Kidney (tissue), 14 donors: ENCODE data around the gene NCK1. TPM values are rescaled to one million over a fixed set of nuclear protein-coding genes. Genes with fewer than 3 reads are reported as not detected.
"Not testable (repeated sequence)": the region's sequence is repeated elsewhere in the genome, so short reads cannot be mapped to it uniquely, and the experiment has no call there.

Experiments
- DNase-seq, 5 donors: peaks; one replicate each; pipeline ENCODE4 v3.0.0-alpha.2; 2013 to 2020
- FAIRE-seq: peaks from 2 replicates; lab custom pipeline; 2012; peaks lifted over from hg19 to GRCh38; lab: Jason Lieb, UNC
- H3K27ac ChIP-seq, 2 donors: one replicate each; pipeline ENCODE4 v1.7.0; 2013; ENCODE audit warnings: low read depth in 2 of 2, low read length in 2 of 2, inconsistent platforms in 1 of 2
- H3K27me3 ChIP-seq: one replicate; pipeline ENCODE4 v1.7.1; 2013; ENCODE audit warnings: low read length, inconsistent platforms; ENCODE audit not compliant: control insufficient read depth, insufficient read depth
- H3K36me3 ChIP-seq, 3 donors: one replicate each; pipeline versions ENCODE4 v1.7.0 to v1.7.1; 2013; ENCODE audit warnings: low read length in 3 of 3, control low read depth in 1 of 3, inconsistent platforms in 1 of 3; ENCODE audit not compliant: insufficient read depth in 3 of 3, control insufficient read depth in 2 of 3
- H3K4me1 ChIP-seq, 3 donors: one replicate each; pipeline versions ENCODE4 v1.7.0 to v1.7.1; 2013; ENCODE audit warnings: low read length in 3 of 3, inconsistent platforms in 1 of 3, low read depth in 1 of 3; ENCODE audit not compliant: control insufficient read depth in 2 of 3, insufficient read depth in 2 of 3
- H3K4me3 ChIP-seq, 3 donors: one replicate each; pipeline versions ENCODE4 v1.7.0 to v1.8.1; 2013; ENCODE audit warnings: low read length in 3 of 3, control low read depth in 1 of 3, inconsistent platforms in 1 of 3
- H3K9ac ChIP-seq, 3 donors: one replicate each; pipeline versions ENCODE4 v1.7.0 to v1.7.1; 2013; ENCODE audit warnings: low read length in 3 of 3, control low read depth in 1 of 3, inconsistent platforms in 1 of 3
- H3K9me3 ChIP-seq, 3 donors: one replicate each; pipeline versions ENCODE4 v1.7.0 to v1.7.1; 2013; ENCODE audit warnings: low read length in 3 of 3, control low read depth in 1 of 3, inconsistent platforms in 1 of 3; ENCODE audit not compliant: control insufficient read depth in 2 of 3, insufficient read depth in 1 of 3
- intact Hi-C: fragments of 100-400 bp; cut with DNase I; formaldehyde crosslinking; loops from one replicate; pipeline ENCODE4 v1.11.1; 2022
- polyA plus RNA-seq: library from polyadenylated mRNA; stranded (reverse); fragments of 350-450 nt; fragmentation: Illumina TruSeq; extraction: RNeasy Lipid Tissue Mini Kit (QIAGEN cat#74804); gene quantifications from one replicate; pipeline ENCODE4 v1.2.3, GENCODE V29; 2014; ENCODE audit warnings: low read depth, low replicate concordance; ENCODE audit not compliant: insufficient read depth
- total RNA-seq: library from RNA; stranded (reverse); fragmentation: NEBNext Ultra II Directional; extraction: Animal tissue kit (Norgen Biotek cat#: 25700); gene quantifications from one replicate; pipeline ENCODE4 v1.2.1, GENCODE V29; 2021
- TF ChIP-seq, protein P1 (sequence below): IDR thresholded peaks from 3 replicates; pipeline ENCODE4 v1.5.1; 2012; ENCODE audit warnings: mild to moderate bottlenecking, moderate library complexity, borderline replicate concordance; ENCODE audit not compliant: insufficient read depth; ENCODE audit errors: extremely low read depth
- donor health status: control.
- donor health status: control.
- donor health status: control.
- donor health status: control.
- donor health status: control.
- donor health status: DM: yes; HTN: yes; CAD: no.
- donor health status: Normal renal cell carcinoma (clear cell type).

Gene NCK1
- total and polyA plus RNA-seq, 2 donors from 2014 or later, result 12.6 to 46.8 TPM

DNA sequence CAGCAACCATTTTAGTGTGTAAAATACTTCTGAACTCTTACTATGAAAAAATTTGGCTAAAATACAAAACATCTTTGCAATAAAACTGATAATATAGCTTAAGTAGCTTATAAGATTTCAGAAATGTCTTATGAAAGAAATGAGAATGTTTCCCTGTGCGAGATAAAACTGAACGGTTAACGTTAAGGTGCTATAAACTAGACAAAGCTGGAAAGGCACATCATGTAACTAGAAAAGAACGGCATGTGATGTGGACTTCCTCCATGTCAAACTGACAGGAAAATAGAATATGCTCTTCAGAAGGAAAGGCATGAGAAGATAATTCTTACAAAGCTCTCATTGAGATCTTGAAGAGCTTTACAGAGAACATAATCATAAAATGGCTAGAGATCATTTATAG is 36.5 kb downstream of the NCK1 start:
- FAIRE-seq (no peak), DNase-seq (no peak)
- TF ChIP-seq, protein P1, sequence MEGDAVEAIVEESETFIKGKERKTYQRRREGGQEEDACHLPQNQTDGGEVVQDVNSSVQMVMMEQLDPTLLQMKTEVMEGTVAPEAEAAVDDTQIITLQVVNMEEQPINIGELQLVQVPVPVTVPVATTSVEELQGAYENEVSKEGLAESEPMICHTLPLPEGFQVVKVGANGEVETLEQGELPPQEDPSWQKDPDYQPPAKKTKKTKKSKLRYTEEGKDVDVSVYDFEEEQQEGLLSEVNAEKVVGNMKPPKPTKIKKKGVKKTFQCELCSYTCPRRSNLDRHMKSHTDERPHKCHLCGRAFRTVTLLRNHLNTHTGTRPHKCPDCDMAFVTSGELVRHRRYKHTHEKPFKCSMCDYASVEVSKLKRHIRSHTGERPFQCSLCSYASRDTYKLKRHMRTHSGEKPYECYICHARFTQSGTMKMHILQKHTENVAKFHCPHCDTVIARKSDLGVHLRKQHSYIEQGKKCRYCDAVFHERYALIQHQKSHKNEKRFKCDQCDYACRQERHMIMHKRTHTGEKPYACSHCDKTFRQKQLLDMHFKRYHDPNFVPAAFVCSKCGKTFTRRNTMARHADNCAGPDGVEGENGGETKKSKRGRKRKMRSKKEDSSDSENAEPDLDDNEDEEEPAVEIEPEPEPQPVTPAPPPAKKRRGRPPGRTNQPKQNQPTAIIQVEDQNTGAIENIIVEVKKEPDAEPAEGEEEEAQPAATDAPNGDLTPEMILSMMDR, result no peak
- Histone ChIP-seq H3K9me3 (peaks cover 0 to 1% (median 0%) of the 10 kb centered on the region in 3 donors), H3K4me3 (no peak overlapping the region), H3K27ac (no peak overlapping the region), H3K36me3 (no peaks in the 10 kb centered on the region), H3K4me1 (peaks cover 0 to 2% (median 0%) of the 10 kb centered on the region in 3 donors), H3K27me3 (no peaks in the 10 kb centered on the region), H3K9ac (no peak overlapping the region)
- intact Hi-C loops, result no loop called here

DNA sequence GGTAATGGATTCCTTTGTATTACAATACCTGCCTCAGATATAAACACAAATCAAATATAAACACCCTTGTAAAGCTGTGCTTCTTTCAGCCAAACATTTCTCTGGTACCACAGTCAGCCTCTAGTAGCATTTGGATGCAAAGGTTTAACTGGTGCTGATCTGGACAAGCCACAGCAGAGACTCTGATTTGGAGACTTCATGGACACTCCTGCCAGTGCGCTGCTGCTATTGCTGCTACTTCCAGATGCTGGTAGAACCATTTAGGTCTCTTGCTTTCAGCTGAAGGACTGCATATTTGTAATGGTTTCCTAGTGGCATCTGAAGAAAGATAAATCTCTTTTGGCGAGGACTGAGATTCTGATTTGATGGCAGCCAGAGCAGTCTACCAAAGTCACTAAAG is 36.9 kb downstream of the NCK1 start:
- intact Hi-C loops, result no loop called here
- TF ChIP-seq, protein P1, result no peak
- peaks cover 0 to 5% (median 0%) of the 10 kb centered on the region in 3 donors for H3K9me3 ChIP-seq
- H3K4me3 ChIP-seq, result no peak overlapping the region
- DNase-seq (no peak), FAIRE-seq (no peak)
- no peaks in the 10 kb centered on the region for H3K4me1 ChIP-seq
- H3K27ac ChIP-seq, result no peak overlapping the region
- H3K36me3 ChIP-seq, result no peaks in the 10 kb centered on the region
- no peak overlapping the region for H3K9ac ChIP-seq
- no peaks in the 10 kb centered on the region for H3K27me3 ChIP-seq

GRCh38 chr3:136899622-136900158 is 37.7 kb downstream of the NCK1 start:
- TF ChIP-seq, protein P1, result no peak
- Histone ChIP-seq H3K9ac (no peak overlapping the region), H3K4me1 (no peaks in the 10 kb centered on the region), H3K9me3 (peaks cover 0 to 5% (median 0%) of the 10 kb centered on the region in 3 donors), H3K27ac (no peak overlapping the region), H3K4me3 (no peak overlapping the region), H3K27me3 (no peaks in the 10 kb centered on the region), H3K36me3 (no peaks in the 10 kb centered on the region)
- FAIRE-seq (no peak), DNase-seq (no peak)
- intact Hi-C loops, result no loop called here

GRCh38 chr3:136900694-136901093 is 38.7 kb downstream of the NCK1 start:
- H3K4me1 ChIP-seq, H3K9ac ChIP-seq, H3K9me3 ChIP-seq, intact Hi-C loops, FAIRE-seq, H3K36me3 ChIP-seq, DNase-seq, H3K27ac ChIP-seq, H3K4me3 ChIP-seq, H3K27me3 ChIP-seq: not testable (repeated sequence)
